Osteoblast (primary cell): Measurements from ENCODE around the gene GCNT1. TPM values are rescaled to one million over a fixed set of nuclear protein-coding genes. Genes with fewer than 3 reads are reported as not detected.

Source experiments
- DNase-seq: peaks from one replicate; pipeline ENCODE4 v3.0.0; 2011; ENCODE audit warnings: low spot score, mixed read lengths; ENCODE audit not compliant: insufficient read length; ENCODE audit errors: missing footprints
- H2AFZ ChIP-seq: 2 replicates; pipeline ENCODE4 v1.6.0; 2011; ENCODE audit warnings: mild to moderate bottlenecking, low read length
- H3K27ac ChIP-seq: 2 replicates; pipeline ENCODE4 v1.5.1; 2011; ENCODE audit warnings: mild to moderate bottlenecking, low read depth, low read length, moderate library complexity
- H3K27me3 ChIP-seq: 2 replicates; pipeline ENCODE4 v1.6.0; 2012; ENCODE audit warnings: mild to moderate bottlenecking, control low read depth, inconsistent platforms, low read length, moderate library complexity; ENCODE audit not compliant: insufficient read depth
- H3K36me3 ChIP-seq: 2 replicates; pipeline ENCODE4 v1.5.1; 2011; ENCODE audit warnings: mild to moderate bottlenecking, low read length, control low read depth, moderate library complexity; ENCODE audit not compliant: insufficient read depth
- H3K4me1 ChIP-seq: 2 replicates; pipeline ENCODE4 v1.5.1; 2011; ENCODE audit warnings: mild to moderate bottlenecking, low read length, control low read depth, moderate library complexity; ENCODE audit not compliant: insufficient read depth
- H3K4me2 ChIP-seq: 2 replicates; pipeline ENCODE4 v1.6.0; 2011; ENCODE audit warnings: mild to moderate bottlenecking, low read length; ENCODE audit not compliant: insufficient read depth
- H3K4me3 ChIP-seq: fragments of 200-600 bp; sonication (generic); 3 replicates; pipeline ENCODE4 v1.5.1; 2012; ENCODE audit warnings: mild to moderate bottlenecking, low read length, inconsistent platforms; ENCODE audit not compliant: insufficient read depth
- H3K79me2 ChIP-seq: 2 replicates; pipeline ENCODE4 v1.6.0; 2012; ENCODE audit warnings: mild to moderate bottlenecking, low read length, control low read depth, inconsistent platforms; ENCODE audit not compliant: insufficient read depth
- H3K9me3 ChIP-seq: 2 replicates; pipeline ENCODE4 v1.5.1; 2011; ENCODE audit warnings: low read depth, low read length, control low read depth
- H4K20me1 ChIP-seq: 2 replicates; pipeline ENCODE4 v1.6.0; 2012; ENCODE audit warnings: mild to moderate bottlenecking, low read length, control low read depth; ENCODE audit not compliant: insufficient read depth
- total RNA-seq: library from RNA; depleted of rRNA; stranded (reverse); fragments of >200 nt; gene quantifications from 2 replicates; pipeline ENCODE4 v1.2.3, GENCODE V29; 2012
- TF ChIP-seq, protein P1 (sequence below): IDR thresholded peaks from 2 replicates; pipeline ENCODE4 v1.5.1; 2011; ENCODE audit warnings: mild to moderate bottlenecking, low read depth, low read length, moderate library complexity; ENCODE audit errors: extremely low read depth

GCNT1 gene
- total RNA-seq, 1 donor: 109 TPM

DNA sequence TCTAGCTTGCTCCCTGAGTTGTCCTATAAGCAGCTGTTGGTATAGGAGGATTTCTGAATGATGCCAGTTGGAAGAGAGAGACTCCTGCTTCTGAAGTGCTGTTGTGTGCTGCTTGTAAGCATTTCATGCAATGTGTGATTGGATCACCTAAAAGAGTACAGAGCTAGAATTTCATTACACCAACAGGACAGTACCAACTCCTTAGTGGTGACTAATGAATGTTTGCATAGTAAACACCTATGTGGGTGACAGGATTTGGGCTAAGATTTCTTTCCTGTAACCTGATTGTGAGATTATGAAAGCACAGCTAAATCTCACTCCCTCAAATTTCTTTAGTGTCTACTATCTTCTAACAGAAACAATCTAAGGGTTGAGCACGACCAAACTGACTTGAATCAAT lies 67.0 kb downstream of the GCNT1 start:
- no peak for DNase-seq
- H3K27ac ChIP-seq: no peak overlapping the region
- no peak overlapping the region for H3K4me3 ChIP-seq
- TF ChIP-seq, protein P1, sequence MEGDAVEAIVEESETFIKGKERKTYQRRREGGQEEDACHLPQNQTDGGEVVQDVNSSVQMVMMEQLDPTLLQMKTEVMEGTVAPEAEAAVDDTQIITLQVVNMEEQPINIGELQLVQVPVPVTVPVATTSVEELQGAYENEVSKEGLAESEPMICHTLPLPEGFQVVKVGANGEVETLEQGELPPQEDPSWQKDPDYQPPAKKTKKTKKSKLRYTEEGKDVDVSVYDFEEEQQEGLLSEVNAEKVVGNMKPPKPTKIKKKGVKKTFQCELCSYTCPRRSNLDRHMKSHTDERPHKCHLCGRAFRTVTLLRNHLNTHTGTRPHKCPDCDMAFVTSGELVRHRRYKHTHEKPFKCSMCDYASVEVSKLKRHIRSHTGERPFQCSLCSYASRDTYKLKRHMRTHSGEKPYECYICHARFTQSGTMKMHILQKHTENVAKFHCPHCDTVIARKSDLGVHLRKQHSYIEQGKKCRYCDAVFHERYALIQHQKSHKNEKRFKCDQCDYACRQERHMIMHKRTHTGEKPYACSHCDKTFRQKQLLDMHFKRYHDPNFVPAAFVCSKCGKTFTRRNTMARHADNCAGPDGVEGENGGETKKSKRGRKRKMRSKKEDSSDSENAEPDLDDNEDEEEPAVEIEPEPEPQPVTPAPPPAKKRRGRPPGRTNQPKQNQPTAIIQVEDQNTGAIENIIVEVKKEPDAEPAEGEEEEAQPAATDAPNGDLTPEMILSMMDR: no peak
- H3K4me2 ChIP-seq: no peak overlapping the region
- no peaks in the 10 kb centered on the region for H3K79me2 ChIP-seq
- H4K20me1 ChIP-seq: no peaks in the 10 kb centered on the region
- H3K4me1 ChIP-seq: peaks cover 15% of the 10 kb centered on the region
- H2AFZ ChIP-seq: no peak overlapping the region
- no peaks in the 10 kb centered on the region for H3K27me3 ChIP-seq
- H3K9me3 ChIP-seq: no peaks in the 10 kb centered on the region
- H3K36me3 ChIP-seq: peaks cover 6% of the 10 kb centered on the region

DNA sequence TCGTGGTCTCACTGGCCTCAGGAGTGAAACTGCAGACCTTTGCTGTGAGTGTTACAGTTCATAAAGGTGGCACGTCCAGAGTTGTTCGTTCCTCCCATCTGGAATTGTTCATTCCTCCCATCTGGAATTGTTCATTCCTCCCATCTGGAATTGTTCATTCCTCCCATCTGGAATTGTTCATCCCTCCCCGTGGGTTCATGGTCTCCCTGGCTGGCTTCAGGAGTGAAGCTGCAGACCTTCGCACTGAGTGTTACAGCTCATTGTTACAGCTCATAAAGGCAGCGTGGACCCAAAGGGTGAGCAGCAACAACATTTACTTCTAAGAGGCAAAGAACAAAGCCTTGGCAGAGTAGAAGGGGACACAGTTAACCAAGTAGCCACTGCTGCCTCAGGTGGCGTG lies 69.1 kb downstream of the GCNT1 start:
- H3K4me2 ChIP-seq: no peak overlapping the region

DNA sequence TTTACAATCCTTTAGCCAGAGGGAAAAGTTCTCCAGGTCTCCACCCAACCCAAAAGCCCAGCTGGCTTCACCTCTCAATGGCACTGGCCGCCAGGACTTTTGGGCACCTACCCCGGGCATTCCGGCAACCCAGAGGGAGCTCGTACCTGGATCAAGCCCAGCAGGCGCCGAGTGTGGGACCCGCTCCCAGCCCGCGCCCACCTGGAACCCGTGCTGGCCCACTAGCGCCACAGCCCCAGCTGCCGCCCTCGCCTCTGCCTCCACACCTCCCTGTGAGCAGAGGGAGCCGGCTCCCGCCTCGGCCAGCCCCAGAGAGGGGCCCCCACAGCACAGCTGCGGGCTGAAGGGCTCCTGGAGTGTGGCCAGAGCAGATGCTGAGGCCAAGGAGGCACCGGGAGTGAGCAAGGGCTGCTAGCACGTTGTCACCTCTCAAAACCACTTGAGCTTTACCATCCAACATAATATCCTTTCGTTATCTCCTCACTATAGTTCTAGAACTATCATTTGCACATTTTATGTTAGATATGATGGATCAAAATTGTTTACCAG lies 69.7 kb downstream of the GCNT1 start:
- H3K4me2 ChIP-seq: no peak overlapping the region
- H3K27me3 ChIP-seq: no peaks in the 10 kb centered on the region
- no peaks in the 10 kb centered on the region for H3K79me2 ChIP-seq
- H3K4me3 ChIP-seq: no peak overlapping the region
- H3K27ac ChIP-seq: no peak overlapping the region
- no peak overlapping the region for H2AFZ ChIP-seq
- no peaks in the 10 kb centered on the region for H4K20me1 ChIP-seq
- peaks cover 39% of the 10 kb centered on the region for H3K4me1 ChIP-seq
- no peaks in the 10 kb centered on the region for H3K36me3 ChIP-seq
- TF ChIP-seq, protein P1: no peak
- H3K9me3 ChIP-seq: no peaks in the 10 kb centered on the region
- no peak for DNase-seq

More for the DNA sequence above, 69.1 kb downstream of the GCNT1 start:
- Histone ChIP-seq H3K79me2 (no peaks in the 10 kb centered on the region), H3K27me3 (no peaks in the 10 kb centered on the region), H3K36me3 (no peaks in the 10 kb centered on the region), H3K4me1 (peaks cover 34% of the 10 kb centered on the region), H2AFZ (no peak overlapping the region), H3K27ac (no peak overlapping the region), H3K9me3 (no peaks in the 10 kb centered on the region), H4K20me1 (no peaks in the 10 kb centered on the region), H3K4me3 (no peak overlapping the region)
- TF ChIP-seq, protein P1: no peak
- DNase-seq: no peak

DNA sequence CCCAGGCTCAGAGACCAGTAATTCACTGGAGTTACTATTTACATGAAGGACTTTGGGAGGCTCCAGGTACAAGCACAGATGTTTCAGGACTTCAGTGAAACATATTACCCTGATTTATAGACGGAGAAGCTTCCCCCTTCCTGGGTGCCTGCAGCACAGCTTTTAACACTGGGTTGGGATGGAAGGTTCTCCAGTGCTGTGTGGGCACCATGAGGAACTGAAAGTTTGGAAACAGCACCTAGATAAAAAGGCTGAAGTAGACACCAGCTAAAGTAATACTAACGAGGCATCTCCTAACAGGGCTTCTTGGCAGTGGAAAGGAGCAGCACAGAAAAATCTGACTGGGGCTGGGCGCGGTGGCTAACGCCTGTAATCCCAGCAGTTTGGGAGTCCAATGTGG lies 70.7 kb downstream of the GCNT1 start:
- Histone ChIP-seq H3K4me2 (no peak overlapping the region), H3K79me2 (no peaks in the 10 kb centered on the region), H3K27ac (no peak overlapping the region), H3K4me3 (no peak overlapping the region), H3K36me3 (no peaks in the 10 kb centered on the region), H3K27me3 (no peaks in the 10 kb centered on the region), H3K4me1 (peaks cover 46% of the 10 kb centered on the region), H4K20me1 (no peaks in the 10 kb centered on the region), H2AFZ (no peak overlapping the region), H3K9me3 (no peaks in the 10 kb centered on the region)
- no peak for DNase-seq
- TF ChIP-seq, protein P1: no peak
